ENCODE results near the gene PBX1.

The PBX1 gene

GRCh38 chr1:164824542-164824941 is 265.6 kb downstream of the PBX1 start:
- DNase-seq (ENCODE audit: low spot score) = no peak

- no peak for DNase-seq (ENCODE audit: low spot score)
Observed at GRCh38 chr1:164830628-164831027, 271.6 kb downstream of the PBX1 start.

- DNase-seq (ENCODE audit: low spot score) = no peak
Observed at GRCh38 chr1:164834641-164835040, 275.7 kb downstream of the PBX1 start.

GRCh38 chr1:164836614-164837018 is 277.6 kb downstream of the PBX1 start:
- DNase-seq (ENCODE audit: low spot score) = no peak

GRCh38 chr1:164838786-164839185 is 279.8 kb downstream of the PBX1 start:
- DNase-seq (ENCODE audit: low spot score) = no peak

GRCh38 chr1:164840936-164841335 is 282.0 kb downstream of the PBX1 start:
- no peak for DNase-seq (ENCODE audit: low spot score)

- no peak for DNase-seq (ENCODE audit: low spot score)
Observed at GRCh38 chr1:164841702-164842465, 282.9 kb downstream of the PBX1 start.

GRCh38 chr1:164842870-164843269 is 283.9 kb downstream of the PBX1 start:
- DNase-seq (ENCODE audit: low spot score) = no peak

GRCh38 chr1:164843743-164844500 is 284.9 kb downstream of the PBX1 start:
- DNase-seq (ENCODE audit: low spot score) = no peak

- no peak for DNase-seq (ENCODE audit: low spot score)
Observed at GRCh38 chr1:164846731-164847691, 288.0 kb downstream of the PBX1 start.

- DNase-seq (ENCODE audit: low spot score) = no peak
Observed at GRCh38 chr1:164853146-164853545, 294.2 kb downstream of the PBX1 start.

- DNase-seq (ENCODE audit: low spot score) = no peak
Observed at GRCh38 chr1:164855716-164856329, 296.8 kb downstream of the PBX1 start.

- no peak for DNase-seq (ENCODE audit: low spot score)
Observed at GRCh38 chr1:164856381-164856780, 297.4 kb downstream of the PBX1 start.

- no peak for DNase-seq (ENCODE audit: low spot score)
Observed at GRCh38 chr1:164857439-164857838, 298.5 kb downstream of the PBX1 start.

GRCh38 chr1:164858096-164858632 is 299.2 kb downstream of the PBX1 start:
- DNase-seq (ENCODE audit: low spot score) = no peak

GRCh38 chr1:164861632-164862031 is 302.6 kb downstream of the PBX1 start:
- DNase-seq (ENCODE audit: low spot score) = no peak

- DNase-seq (ENCODE audit: low spot score) = no peak
Observed at GRCh38 chr1:164863056-164863455, 304.1 kb downstream of the PBX1 start.

- DNase-seq (ENCODE audit: low spot score) = no peak
Observed at GRCh38 chr1:164864161-164864560, 305.2 kb downstream of the PBX1 start.

GRCh38 chr1:164865385-164865784 is 306.4 kb downstream of the PBX1 start:
- DNase-seq (ENCODE audit: low spot score) = no peak

GRCh38 chr1:164867590-164867989 is 308.6 kb downstream of the PBX1 start:
- no peak for DNase-seq (ENCODE audit: low spot score)

- DNase-seq (ENCODE audit: low spot score) = no peak
Observed at GRCh38 chr1:164868990-164869389, 310.0 kb downstream of the PBX1 start.

GRCh38 chr1:164875518-164875917 is 316.5 kb downstream of the PBX1 start:
- DNase-seq (ENCODE audit: low spot score) = no peak

Measured in AG08395 (cell line).